HG02981 (cell line): ENCODE measurements around the gene CDK4.

Experiments used
- ATAC-seq: cut with Tn5 transposase; IDR thresholded peaks from one replicate; pipeline ENCODE4 v1.9.1; 2021; ENCODE audit warnings: mild to moderate bottlenecking, moderate library complexity; ENCODE audit not compliant: unreplicated experiment

The CDK4 gene

GRCh38 chr12:57715036-57715748 lies 36.9 kb downstream of the CDK4 start:
- peak; percentile 69 for ATAC-seq

GRCh38 chr12:57713209-57713608 lies 38.9 kb downstream of the CDK4 start:
- no peak for ATAC-seq

GRCh38 chr12:57712701-57713100 lies 39.4 kb downstream of the CDK4 start:
- no peak for ATAC-seq

GRCh38 chr12:57708296-57708695 lies 43.8 kb downstream of the CDK4 start:
- ATAC-seq, result no peak

GRCh38 chr12:57707250-57707649 lies 44.9 kb downstream of the CDK4 start:
- no peak for ATAC-seq

GRCh38 chr12:57700317-57700716 lies 51.8 kb downstream of the CDK4 start:
- ATAC-seq, result no peak

- no peak for ATAC-seq
These were observed 53.7 kb downstream of the CDK4 start for GRCh38 chr12:57698414-57698813.
